Transverse colon (tissue), 4 donors: ENCODE results near the gene ZDHHC7. TPM values are rescaled to one million over a fixed set of nuclear protein-coding genes. Genes with fewer than 3 reads are reported as not detected.

Experiments
- DNase-seq: peaks from one replicate; pipeline ENCODE4 v3.0.0-alpha.2; 2019
- H3K27ac ChIP-seq, 4 donors: fragments of 200-600 bp; sonication (generic); 2 replicates each; pipeline ENCODE4 v1.5.1; 2016 to 2018; ENCODE audit warnings: inconsistent platforms in 4 of 4
- H3K27me3 ChIP-seq: fragments of 200-600 bp; sonication (generic); 2 replicates; pipeline ENCODE4 v1.5.1; 2017; ENCODE audit warnings: inconsistent platforms
- H3K36me3 ChIP-seq, 4 donors: fragments of 200-600 bp; sonication (generic); 2 replicates each; pipeline ENCODE4 v1.5.1; 2017 to 2019; ENCODE audit warnings: inconsistent platforms in 4 of 4
- H3K4me1 ChIP-seq, 4 donors: fragments of 200-600 bp; sonication (generic); 2 replicates each; pipeline ENCODE4 v1.5.1; 2017 to 2020; ENCODE audit warnings: inconsistent platforms in 4 of 4
- H3K4me3 ChIP-seq, 4 donors: fragments of 200-600 bp; sonication (generic); 1 replicate in 1 of 4; 2 replicates in 3 of 4; pipeline versions ENCODE4 v1.5.1 to v1.6.1; 2017 to 2019; ENCODE audit warnings: inconsistent platforms in 4 of 4
- H3K9me3 ChIP-seq, 2 donors: fragments of 200-600 bp; sonication (generic); 2 replicates each; pipeline ENCODE4 v1.5.1; 2017 to 2019; ENCODE audit warnings: inconsistent platforms in 2 of 2
- EP300 ChIP-seq: sonication (generic); formaldehyde crosslinking; IDR thresholded peaks from one replicate; pipeline ENCODE4 v1.6.1; 2017; ENCODE audit warnings: antibody characterized with exemption, low read depth
- POLR2A ChIP-seq: fragments of 450-650 bp; IDR thresholded peaks from one replicate; pipeline ENCODE4 v1.6.1; 2016; ENCODE audit warnings: antibody characterized with exemption, mild to moderate bottlenecking, moderate library complexity
- POLR2AphosphoS5 ChIP-seq, 3 donors: sonication (generic); formaldehyde crosslinking; IDR thresholded peaks; one replicate each; pipeline ENCODE4 v1.6.1; 2016; ENCODE audit warnings: antibody characterized with exemption in 3 of 3
- WGBS, 2 donors: methylation state at CpG; one replicate each; pipeline ENCODE4 v1.1.5; 2018; ENCODE audit warnings: low coverage in 1 of 2; 5-methylcytosine and 5-hydroxymethylcytosine counted together
- in situ Hi-C, 4 donors: fragments of 200-750 bp; cut with MboI; loops; one replicate each; pipeline versions ENCODE4 v1.15.0 to v1.15.1; 2017; ENCODE audit warnings: low sequenced_read_pairs in 3 of 4, low pct_ligation_motif_present in 1 of 4, low pct_unique_long_range_greater_than_20kb in 1 of 4
- intact Hi-C: fragments of 100-400 bp; cut with DNase I; formaldehyde crosslinking; loops from one replicate; pipeline ENCODE4 v1.15.1; 2023; ENCODE audit warnings: low total_unique reads
- total RNA-seq, 4 donors: library from RNA; depleted of rRNA; stranded (reverse); fragments of >200 nt; gene quantifications; one replicate each; pipeline ENCODE4 v1.1.0, GENCODE V29; 2016
- TF ChIP-seq, protein P1 (sequence below), 5 experiments: fragments of 200-600 bp in 3 of 5; fragments of 450-650 bp in 2 of 5; sonication (generic) in 3 of 5; IDR thresholded peaks; 1 replicate in 2 of 5; 2 replicates in 3 of 5; pipeline ENCODE4 v1.5.1; 2016 to 2017; ENCODE audit warnings: antibody characterized with exemption in 5 of 5, inconsistent platforms in 3 of 5, mild to moderate bottlenecking in 2 of 5, moderate library complexity in 1 of 5

ZDHHC7 gene
- total RNA-seq, 4 donors from 2014 or later = 100 to 940 (median 120) TPM

GRCh38 chr16:84973236-84973635, 38.1 kb downstream of the ZDHHC7 start:
- DNase-seq = no peak
- Histone ChIP-seq H3K36me3 (peaks cover 0 to 29% (median 15%) of the 10 kb centered on the region in 4 donors), H3K4me1 (peaks cover 0 to 23% (median 13%) of the 10 kb centered on the region in 4 donors), H3K27me3 (no peaks in the 10 kb centered on the region), H3K9me3 (no peaks in the 10 kb centered on the region), H3K27ac (peak overlapping the region in 3 of 4 donors; percentile 44 to 55 (median 49)), H3K4me3 (no peak overlapping the region)
- in situ Hi-C loops (loop anchor here in 3 of 4 donors (5.0 to 10.0 kb wide), 2 partner anchors 216 to 218 kb away; no protein-coding TSS in a partner anchor), intact Hi-C loops (loop anchor here (5.0 kb wide), 1 partner anchor 221 kb away; no protein-coding TSS in a partner anchor)
- 90% methylated on average over 15 of the region's 15 CpGs; no CpG with 5 or more reads in 1 of the 2 donors for WGBS, 2 donors
- no peak for TF ChIP-seq EP300
- no peak for TF ChIP-seq POLR2AphosphoS5 (IDR thresholded peaks at IDR 0.05)
- no peak for TF ChIP-seq POLR2A
- TF ChIP-seq, protein P1, sequence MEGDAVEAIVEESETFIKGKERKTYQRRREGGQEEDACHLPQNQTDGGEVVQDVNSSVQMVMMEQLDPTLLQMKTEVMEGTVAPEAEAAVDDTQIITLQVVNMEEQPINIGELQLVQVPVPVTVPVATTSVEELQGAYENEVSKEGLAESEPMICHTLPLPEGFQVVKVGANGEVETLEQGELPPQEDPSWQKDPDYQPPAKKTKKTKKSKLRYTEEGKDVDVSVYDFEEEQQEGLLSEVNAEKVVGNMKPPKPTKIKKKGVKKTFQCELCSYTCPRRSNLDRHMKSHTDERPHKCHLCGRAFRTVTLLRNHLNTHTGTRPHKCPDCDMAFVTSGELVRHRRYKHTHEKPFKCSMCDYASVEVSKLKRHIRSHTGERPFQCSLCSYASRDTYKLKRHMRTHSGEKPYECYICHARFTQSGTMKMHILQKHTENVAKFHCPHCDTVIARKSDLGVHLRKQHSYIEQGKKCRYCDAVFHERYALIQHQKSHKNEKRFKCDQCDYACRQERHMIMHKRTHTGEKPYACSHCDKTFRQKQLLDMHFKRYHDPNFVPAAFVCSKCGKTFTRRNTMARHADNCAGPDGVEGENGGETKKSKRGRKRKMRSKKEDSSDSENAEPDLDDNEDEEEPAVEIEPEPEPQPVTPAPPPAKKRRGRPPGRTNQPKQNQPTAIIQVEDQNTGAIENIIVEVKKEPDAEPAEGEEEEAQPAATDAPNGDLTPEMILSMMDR (IDR thresholded peaks at IDR 0.05) = no peak

GRCh38 chr16:84970447-84971127, 40.7 kb downstream of the ZDHHC7 start:
- TF ChIP-seq, protein P1 (IDR thresholded peaks at IDR 0.05) = peak; percentile 95 to 98 (median 96)
- TF ChIP-seq POLR2AphosphoS5 (IDR thresholded peaks at IDR 0.05) = no peak
- Histone ChIP-seq H3K4me1 (peaks cover 0 to 10% (median 7%) of the 10 kb centered on the region in 4 donors), H3K4me3 (no peak overlapping the region), H3K36me3 (peaks cover 0 to 11% (median under 1%) of the 10 kb centered on the region in 4 donors), H3K9me3 (no peaks in the 10 kb centered on the region), H3K27me3 (no peaks in the 10 kb centered on the region), H3K27ac (no peak overlapping the region)
- intact Hi-C loops = loop anchor here (5.0 kb wide), 1 partner anchor 218 kb away; no protein-coding TSS in a partner anchor
- in situ Hi-C loops = loop anchor here in 3 of 4 donors (5.0 to 10.0 kb wide), 2 partner anchors 213 to 216 kb away; no protein-coding TSS in a partner anchor
- DNase-seq = peak; percentile 82
- 25% methylated on average over 16 of the region's 18 CpGs; no CpG with 5 or more reads in 1 of the 2 donors for WGBS, 2 donors

GRCh38 chr16:84967828-84968227, 43.5 kb downstream of the ZDHHC7 start:
- Histone ChIP-seq H3K27ac (no peak overlapping the region), H3K9me3 (no peaks in the 10 kb centered on the region), H3K36me3 (no peaks in the 10 kb centered on the region), H3K27me3 (no peaks in the 10 kb centered on the region), H3K4me3 (no peak overlapping the region), H3K4me1 (peaks cover 0 to 10% (median 6%) of the 10 kb centered on the region in 4 donors)
- intact Hi-C loops (loop anchor here (10.0 kb wide), 1 partner anchor 293 kb away; no protein-coding TSS in a partner anchor), in situ Hi-C loops (loop anchor here in 1 of 4 donors (10.0 kb wide), 1 partner anchor 213 kb away; no protein-coding TSS in a partner anchor)
- 72 to 78% methylated on average over 15 to 16 of the region's 16 CpGs for WGBS, 2 donors
- TF ChIP-seq POLR2A (no peak), EP300 (no peak), POLR2AphosphoS5 (IDR thresholded peaks at IDR 0.05) (peak in 1 of 3 donors; percentile 45)
- TF ChIP-seq, protein P1 (IDR thresholded peaks at IDR 0.05) = no peak
- no peak for DNase-seq
